ENCODE results near the gene ATXN10.
A peak's percentile ranks its signal among the peaks of the same experiment; 100 is the strongest.

Gene ATXN10

GRCh38 chr22:45684752-45685574 lies 13.3 kb downstream of the ATXN10 start:
- no peak overlapping the region for H3K4me3 ChIP-seq (replicated peaks; ENCODE audit: low read depth, low read length)

GRCh38 chr22:45686004-45686403 lies 14.4 kb downstream of the ATXN10 start:
- no peak overlapping the region for H3K4me3 ChIP-seq (replicated peaks; ENCODE audit: low read depth, low read length)
- TF ChIP-seq CTCF (IDR thresholded peaks at IDR 0.05; ENCODE audit: low read depth, low read length, missing control alignments): no peak
- no peak for DNase-seq (ENCODE audit: extremely low read depth, low read depth)

More at GRCh38 chr22:45684752-45685574, 13.3 kb downstream of the ATXN10 start:
- TF ChIP-seq CTCF (IDR thresholded peaks at IDR 0.05; ENCODE audit: low read depth, low read length, missing control alignments): no peak
- DNase-seq (ENCODE audit: extremely low read depth, low read depth): no peak

GRCh38 chr22:45686836-45687235 lies 15.2 kb downstream of the ATXN10 start:
- H3K4me3 ChIP-seq (replicated peaks; ENCODE audit: low read depth, low read length): no peak overlapping the region
- DNase-seq (ENCODE audit: extremely low read depth, low read depth): no peak
- no peak for TF ChIP-seq CTCF (IDR thresholded peaks at IDR 0.05; ENCODE audit: low read depth, low read length, missing control alignments)

GRCh38 chr22:45688600-45689080 lies 17.0 kb downstream of the ATXN10 start:
- H3K4me3 ChIP-seq (replicated peaks; ENCODE audit: low read depth, low read length): no peak overlapping the region
- DNase-seq (ENCODE audit: extremely low read depth, low read depth): peak; percentile 79
- no peak for TF ChIP-seq CTCF (IDR thresholded peaks at IDR 0.05; ENCODE audit: low read depth, low read length, missing control alignments)

GRCh38 chr22:45689211-45689610 lies 17.6 kb downstream of the ATXN10 start:
- H3K4me3 ChIP-seq (replicated peaks; ENCODE audit: low read depth, low read length): no peak overlapping the region
- TF ChIP-seq CTCF (IDR thresholded peaks at IDR 0.05; ENCODE audit: low read depth, low read length, missing control alignments): no peak
- no peak for DNase-seq (ENCODE audit: extremely low read depth, low read depth)

GRCh38 chr22:45690008-45690407 lies 18.4 kb downstream of the ATXN10 start:
- H3K4me3 ChIP-seq (replicated peaks; ENCODE audit: low read depth, low read length): no peak overlapping the region
- DNase-seq (ENCODE audit: extremely low read depth, low read depth): no peak
- TF ChIP-seq CTCF (IDR thresholded peaks at IDR 0.05; ENCODE audit: low read depth, low read length, missing control alignments): no peak
